ENCODE data around the gene GABARAP.

GABARAP gene

DNA sequence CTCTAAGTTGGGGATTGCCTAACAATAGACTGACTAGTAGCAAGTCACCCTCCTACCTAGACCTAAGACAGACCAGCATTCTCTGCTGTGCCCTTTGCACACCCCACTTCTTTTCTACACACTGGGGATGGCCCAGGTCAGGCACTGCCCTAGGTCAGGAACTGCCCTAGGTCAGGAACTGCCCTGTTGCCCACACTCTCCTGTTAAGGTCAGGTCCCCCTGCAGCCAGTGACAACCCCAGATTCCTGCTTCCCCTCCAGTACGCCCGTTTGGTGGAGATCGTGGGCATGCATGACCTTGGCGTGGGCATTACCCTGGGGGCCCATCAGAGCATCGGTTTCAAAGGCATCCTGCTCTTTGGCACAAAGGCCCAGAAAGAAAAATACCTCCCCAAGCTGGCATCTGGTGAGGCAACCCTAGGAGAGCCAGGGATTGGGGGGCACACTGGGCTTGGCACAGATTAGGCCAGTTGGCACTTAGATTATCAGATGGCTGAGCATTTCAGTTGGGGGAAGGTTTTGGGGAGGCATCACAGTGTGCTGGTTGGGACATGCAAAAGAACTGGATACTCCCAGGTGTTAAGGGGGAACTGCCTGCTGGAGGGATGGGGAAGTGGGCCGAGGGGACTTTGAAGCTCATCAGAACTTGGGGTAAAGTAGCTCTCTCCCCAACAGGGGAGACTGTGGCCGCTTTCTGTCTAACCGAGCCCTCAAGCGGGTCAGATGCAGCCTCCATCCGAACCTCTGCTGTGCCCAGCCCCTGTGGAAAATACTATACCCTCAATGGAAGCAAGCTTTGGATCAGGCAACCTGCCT, 20.8 kb downstream of the GABARAP start:
- no peak for ATAC-seq

DNA sequence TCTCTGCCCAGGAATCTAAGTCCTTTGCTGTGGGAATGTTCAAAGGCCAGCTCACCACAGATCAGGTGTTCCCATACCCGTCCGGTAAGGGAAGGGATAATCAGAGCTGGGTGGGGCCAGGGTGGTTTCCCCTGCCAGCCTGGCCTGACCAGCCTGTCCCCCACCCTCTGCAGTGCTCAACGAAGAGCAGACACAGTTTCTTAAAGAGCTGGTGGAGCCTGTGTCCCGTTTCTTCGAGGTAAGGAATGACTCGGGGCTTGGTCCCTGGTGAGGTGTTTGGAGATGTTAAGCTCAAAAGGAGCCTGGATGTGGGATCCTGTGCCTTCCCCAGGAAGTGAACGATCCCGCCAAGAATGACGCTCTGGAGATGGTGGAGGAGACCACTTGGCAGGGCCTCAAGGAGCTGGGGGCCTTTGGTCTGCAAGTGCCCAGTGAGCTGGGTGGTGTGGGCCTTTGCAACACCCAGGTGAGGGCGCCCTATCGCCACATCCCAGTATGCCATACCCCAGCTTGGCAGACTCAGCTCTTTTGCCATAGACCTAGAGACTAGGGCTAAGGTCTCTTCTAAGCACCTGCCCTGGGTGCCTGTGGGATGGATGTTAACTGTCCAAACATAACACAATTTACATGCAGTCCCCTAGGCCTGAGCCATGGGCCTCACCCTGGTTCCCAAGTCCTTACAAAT, 21.5 kb downstream of the GABARAP start:
- ATAC-seq = peak; percentile 51 to 54

DNA sequence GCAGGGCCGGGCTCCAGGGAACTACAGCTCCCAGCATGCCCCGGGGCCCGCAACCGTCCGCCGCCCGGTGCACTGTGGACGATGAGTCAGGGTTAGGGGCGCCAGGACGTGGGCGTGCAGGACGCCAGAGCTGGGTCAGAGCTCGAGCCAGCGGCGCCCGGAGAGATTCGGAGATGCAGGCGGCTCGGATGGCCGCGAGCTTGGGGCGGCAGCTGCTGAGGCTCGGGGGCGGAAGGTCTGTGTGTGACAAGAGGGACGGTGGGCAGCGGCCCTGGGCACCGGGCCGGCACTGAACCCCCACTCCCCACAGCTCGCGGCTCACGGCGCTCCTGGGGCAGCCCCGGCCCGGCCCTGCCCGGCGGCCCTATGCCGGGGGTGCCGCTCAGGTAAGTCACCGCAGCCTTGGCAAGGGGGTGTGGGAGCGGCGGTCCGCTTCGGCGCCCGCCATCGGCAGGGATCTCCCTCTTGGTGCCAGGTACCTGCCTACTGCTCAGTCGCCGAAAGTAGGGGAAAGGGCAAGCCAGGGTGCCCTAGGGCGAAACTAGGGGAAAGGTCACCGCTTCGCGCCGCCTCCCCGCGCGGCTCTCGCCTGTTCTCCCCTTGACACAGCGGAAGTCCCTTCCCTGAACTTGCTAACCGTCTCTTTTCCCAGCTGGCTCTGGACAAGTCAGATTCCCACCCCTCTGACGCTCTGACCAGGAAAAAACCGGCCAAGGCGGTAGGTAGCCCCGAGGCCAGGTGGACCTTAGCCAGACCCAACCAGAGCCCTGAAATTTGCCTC, 22.2 kb downstream of the GABARAP start, which contains the start of the genes ACADVL and DLG4:
ACADVL (plus strand) TSS at position 127 of the 781 bp plus-strand sequence; CDS start at position 174, 47 bp downstream.
DLG4 (minus strand) TSS at position 25 of the 781 bp plus-strand sequence.
- ATAC-seq = peak; percentile 77 to 78

DNA sequence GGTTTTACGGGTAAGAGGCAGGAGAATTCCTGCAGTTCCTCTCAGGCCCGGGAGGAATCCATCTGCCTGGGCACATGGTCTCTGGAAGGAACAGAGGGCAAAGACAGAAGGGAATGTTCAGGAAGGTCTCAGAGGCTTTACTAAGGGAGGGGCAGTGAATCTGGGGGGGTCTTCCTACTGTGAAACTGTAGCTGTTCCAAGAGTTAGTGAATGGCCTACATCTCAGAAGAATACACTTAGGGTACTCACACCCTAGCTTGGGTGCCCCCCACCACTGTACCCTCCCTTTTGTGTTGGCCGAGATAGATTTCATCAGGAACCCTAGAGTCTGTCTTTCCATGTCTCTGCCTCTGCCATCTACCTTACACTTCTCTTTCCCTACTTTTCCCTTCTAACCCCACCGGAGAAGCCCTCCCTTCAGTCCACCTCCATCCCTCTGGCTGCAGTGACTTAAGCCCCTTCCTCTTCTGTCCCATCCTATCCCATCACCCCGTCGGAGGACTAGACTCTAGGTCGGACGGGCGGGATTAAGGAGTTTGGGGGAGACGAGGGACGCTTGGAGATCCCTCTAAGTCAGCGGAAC, 22.9 kb downstream of the GABARAP start:
- no peak for ATAC-seq

DNA sequence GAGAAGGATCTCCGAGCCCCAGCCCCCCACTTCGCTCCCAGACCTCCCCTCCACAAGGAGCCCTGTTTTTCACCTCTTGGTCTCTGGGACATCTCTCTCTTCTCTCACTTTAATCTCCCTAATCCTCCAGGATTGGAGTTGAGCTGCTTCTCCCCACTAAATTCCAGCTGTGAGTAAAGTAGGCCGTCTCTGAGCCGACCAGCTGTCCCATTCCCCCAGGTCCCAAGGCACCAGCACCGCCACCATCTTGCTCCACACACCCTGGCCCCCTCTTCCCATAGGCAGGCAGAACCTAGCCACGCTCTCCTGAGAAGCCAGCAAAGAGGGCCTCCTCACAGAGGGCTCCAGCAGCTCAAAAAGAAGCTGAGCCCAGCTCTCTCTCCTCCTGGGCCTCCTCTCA, 23.5 kb downstream of the GABARAP start:
- no peak for ATAC-seq

DNA sequence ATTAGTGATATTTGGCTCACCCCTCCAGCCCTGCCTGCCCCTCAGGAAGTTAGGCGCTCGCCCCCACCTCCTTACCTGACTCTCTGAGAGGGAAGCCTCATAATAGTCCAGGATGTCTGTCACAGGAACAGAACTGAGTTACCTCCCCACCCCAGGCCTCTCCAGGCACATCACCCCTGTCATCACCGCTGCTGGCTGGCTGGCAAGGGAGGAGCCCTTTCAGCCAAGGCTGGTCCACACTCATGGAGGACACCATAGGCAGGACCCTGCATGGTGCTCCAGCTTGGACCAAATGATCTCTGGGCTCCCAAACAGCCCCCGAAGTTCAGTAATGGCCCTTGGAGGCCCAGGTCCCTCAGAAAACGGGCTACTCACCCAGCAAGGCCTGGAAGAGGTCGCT, 24.1 kb downstream of the GABARAP start:
- no peak for ATAC-seq

DNA sequence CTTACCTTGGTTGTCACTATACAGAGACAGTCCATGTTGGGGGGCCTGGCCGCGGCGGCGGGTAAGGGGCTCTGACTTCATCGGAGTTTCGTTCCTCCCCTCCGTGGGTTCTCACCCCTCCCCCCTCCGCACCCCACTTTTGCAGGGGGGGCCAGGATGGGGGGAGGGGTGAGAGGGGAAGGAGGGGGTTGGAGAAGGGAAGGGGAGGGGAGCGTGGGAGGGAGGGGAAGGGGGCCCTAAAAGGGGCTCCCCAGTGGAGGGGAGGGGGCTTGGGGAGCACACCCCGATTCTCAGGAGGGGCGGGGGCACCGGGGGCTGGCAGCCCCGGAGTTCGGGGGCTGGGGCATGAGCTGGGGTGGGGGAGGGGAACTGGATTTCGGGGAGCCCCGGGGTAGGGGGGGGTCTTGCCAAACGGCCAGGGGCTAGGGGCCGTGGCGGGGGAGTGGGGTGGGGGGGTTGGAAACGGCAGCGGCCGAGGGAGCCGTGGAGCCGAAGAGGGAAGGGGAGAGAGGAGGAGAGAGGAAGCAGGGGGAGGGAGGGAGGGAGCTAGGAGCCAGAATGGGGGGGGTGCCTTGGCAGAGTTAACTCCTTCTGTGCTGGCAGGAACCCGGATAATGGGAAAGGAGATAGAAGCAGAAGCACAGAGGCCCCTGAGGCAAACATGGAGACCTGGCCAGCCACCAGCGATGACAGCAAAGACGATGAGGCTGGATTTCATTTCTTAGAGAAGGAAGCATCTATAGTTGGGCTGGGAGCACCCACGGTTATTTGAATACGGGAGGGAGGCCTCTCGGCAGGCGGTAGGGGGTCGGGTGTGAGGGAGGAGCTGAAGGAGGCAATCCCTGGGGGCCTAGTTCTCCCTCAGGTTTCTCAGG, 24.9 kb downstream of the GABARAP start:
- no peak for ATAC-seq

DNA sequence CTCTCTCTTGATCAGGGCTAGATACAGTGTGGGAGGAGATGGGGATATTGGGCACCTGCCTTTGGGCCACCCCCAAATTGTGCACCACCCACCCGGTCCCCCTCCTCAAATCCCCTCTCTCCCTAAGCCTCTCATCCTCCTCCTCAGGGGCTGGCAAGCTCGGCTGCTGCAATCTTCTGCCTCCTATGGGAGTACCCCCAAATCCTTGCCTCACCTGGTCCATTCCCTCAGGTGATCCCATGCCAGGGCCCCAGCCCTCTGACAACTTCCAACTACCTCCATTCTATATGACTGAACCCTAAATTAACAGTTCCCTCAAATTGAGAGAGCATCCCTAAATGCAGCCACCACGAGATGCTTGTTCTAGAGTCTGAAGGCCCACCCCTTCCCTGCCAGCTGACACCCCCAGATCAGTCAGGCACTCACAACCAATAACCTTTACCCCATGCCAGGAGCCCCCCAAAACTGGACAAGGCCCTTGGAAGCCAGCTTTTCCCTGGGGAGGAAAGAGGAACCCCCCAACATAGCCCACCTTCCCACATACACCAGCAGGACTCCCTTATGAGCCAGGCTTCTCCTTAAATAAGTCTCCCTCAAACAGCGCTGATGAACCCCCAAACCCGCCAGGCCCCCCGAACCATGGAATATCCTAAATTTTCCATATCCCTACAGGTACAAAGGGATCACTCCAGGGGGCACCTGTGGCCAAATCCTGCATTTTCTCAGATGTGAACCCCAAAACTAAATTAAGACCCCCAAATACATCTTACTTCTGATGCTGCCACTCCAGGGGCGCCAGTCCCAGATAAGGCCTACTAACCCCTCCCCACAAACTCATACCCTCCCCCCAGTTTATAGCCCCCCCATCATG, 25.8 kb downstream of the GABARAP start:
- no peak for ATAC-seq

DNA sequence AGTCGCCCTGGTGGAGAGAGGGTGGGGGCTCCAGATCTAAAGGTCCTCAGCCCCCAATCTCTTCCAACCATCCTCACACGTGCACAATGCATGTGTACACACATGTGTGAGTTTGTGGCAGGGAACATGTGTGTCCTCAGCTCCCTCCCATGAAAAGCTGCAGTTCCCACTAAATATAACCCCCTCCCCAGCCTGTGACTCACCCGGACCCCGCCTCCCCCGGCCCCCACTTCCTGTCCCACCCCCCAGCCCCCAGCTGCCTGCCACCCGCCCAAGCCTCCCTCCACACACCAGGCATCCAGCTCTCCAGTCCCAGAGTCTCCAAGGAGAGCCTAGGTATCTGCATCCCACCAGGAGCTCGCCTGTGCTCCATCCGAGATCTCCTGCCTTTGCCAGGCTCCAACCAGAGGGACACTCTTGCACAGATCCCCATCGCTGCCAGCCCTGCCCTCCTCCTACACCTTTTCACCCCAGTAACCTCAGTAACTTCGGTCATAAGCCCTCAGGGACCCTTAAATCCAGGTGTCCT, 26.5 kb downstream of the GABARAP start:
- no peak for ATAC-seq

DNA sequence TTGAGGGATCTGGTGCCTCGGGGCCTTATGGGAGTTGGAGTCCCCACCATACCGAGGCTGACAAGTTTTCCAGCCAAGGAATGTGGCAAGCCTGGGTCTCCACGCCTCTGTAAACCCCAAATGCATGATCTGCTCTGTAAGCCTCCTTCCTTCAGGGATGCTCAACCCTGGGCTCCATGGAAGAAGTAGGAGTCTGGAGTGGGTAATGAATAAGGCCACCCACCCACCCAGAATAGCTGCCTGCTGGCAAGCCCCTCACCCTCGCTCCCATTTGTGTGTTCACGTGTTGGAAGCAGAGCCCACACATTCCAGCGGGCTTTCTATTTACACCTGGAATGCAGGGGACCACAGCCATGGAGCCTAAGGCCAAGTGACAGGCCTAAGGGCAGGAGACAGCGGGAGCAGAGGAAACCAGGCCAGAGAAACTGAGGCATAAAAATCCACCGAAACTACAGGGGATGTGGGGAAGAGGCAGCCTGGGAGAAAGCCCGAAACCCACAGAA, 27.1 kb downstream of the GABARAP start:
- ATAC-seq = no peak

DNA sequence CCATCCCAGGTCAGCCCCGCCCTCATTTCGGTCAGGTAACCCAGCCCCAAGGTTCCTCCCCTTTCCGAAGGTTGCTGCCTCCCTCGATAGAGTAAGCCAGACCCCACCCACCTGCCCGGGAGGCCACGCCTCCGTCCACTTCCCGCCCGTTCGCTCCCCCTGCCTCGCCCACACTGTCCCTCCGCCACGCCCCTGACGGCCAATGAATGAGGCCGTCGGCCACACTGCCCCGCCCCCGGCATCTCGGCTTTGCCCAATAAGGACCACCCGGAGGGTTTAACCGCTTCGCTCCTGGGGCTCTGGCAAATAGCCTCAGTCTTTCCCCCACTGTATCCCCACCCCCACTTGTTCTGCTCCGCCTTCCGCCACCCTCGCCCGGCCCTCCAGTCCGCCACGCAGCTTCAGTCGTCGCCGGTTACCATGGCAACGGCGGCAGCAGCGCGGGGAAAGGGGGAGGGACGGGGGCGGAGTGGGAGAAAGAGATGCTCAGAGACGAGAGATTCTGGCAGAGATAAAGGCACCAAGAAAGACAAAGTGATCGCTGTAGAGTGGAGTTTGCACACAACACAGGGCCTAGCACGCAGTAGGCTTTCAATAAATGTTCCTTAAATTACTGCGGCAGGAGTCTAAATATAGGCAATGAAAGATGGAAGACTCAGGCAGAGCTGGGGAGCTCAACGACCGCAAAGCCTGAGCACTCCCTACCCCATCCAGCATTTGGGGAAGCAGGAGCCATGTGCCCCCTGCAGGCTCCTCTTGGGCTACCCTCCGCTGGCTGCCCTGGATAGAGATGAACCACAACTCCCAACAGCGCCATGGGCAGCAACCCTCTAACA, 27.7 kb downstream of the GABARAP start:
- ATAC-seq = peak; percentile 78 to 81

DNA sequence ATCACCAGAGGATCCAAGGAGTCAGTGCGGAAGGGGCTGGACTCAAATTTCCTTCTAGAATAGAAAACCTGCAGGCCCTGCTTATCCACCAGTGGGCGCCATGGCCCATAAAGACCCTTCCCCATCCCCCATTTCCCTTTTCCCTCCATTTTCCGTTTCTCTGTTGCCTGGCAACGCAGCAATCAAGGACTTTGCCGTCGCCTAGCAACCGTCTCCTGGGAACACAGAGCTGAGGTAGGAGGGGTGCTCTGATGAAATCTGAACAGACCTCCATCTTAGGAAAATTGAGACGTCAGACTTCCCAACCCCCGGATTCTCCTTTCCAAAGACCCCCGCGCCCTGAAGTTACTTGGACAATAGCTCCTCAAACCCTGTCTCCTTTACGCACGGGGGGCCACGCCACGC, 28.4 kb downstream of the GABARAP start:
- ATAC-seq = no peak

DNA sequence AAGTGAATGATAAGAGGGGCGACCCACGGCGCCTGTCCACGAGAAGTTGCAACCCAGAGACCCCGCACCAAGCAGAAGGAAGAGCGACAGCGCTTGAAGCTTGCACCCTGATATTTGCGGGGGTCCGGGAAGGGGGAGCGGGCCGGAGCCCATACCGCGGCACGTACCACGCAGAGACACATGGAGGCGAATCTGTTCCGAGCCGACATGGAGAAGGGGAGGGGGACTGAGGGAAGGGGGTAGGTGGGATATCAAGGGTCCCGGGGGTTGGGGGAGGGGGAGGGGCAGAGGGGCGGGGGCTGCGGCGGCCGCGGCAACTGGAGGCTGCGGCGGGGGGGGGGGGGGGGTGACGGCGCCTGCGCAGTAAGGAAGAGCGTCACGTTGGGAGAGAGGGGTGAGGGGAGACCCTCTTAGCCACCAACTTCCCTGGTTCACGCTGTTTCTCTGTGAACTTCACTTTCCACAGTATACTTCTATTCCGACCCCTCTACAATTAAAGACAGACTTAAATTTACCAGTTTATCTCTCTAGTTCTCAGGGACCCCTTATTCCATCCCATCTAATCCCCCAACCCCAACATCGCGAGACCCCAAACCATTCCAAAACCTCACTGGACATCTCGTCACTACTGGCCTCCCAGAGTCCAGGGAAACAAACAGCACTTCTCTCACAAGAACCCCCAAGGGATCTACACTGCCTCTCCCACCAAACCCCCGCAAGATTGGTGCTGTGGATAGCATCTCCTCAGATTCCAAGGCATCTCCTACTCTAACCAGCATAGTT, 30.6 kb downstream of the GABARAP start:
- ATAC-seq = no peak

DNA sequence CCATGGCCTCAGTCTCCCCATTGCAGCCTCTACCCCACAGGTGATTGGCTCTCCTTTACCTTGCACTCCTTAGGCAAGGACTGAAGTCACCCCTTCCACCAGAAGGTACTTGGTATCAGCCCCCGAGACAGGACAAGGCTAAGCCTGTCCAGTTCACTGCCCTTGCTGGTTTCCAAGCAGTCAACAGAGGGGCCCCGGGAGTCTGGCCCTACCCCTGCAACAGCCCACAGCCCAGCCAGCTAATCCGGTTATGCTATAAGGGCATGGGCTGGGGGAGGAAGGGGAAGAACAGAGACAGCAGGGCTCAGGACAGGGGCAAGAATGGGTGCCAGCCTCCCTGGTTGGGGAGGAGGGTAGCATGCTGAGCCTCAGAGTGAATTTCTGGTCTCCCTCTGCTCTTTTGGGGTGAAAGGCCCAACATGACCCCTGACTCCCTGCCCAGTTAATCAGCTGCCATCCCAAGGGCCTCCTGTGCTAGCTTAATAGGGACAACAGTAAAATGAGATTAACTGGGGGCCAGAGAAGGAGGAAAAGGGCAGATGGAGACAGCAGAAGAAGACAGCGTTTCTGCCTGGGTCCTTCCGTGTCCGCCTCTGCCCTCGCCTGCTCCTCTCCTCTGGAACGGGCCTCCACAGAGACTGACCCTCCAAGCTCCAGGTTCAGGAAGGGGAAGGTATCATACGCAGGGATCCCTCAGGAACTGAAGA, 33.3 kb downstream of the GABARAP start:
- ATAC-seq = no peak

DNA sequence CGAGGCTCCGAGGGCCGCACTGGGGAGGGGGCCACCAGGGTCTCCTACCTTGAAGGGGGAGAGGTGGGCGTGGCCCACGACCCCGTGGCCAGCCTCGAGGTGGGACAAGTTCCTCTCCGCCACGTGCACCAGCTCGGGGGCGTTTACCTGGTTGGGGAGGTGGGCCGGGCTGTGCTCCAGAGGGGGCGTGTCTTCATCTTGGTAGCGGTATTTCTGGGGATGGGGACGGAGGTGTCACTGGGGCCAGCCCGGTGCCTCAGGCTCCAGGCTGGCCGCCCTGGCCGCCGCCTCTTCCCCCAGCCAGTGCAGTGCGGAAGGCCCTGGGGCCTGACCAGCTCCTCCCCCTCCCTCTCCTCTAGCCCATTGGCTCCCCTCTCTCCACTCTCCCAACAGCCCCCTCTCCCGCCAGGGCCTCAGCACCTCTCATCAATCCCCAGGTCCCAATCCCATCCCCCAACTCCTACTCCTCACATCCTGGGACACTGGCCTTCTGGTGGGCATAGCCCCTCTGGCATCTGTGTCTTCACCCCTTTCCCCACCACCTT, 34.1 kb downstream of the GABARAP start:
- no peak for ATAC-seq

DNA sequence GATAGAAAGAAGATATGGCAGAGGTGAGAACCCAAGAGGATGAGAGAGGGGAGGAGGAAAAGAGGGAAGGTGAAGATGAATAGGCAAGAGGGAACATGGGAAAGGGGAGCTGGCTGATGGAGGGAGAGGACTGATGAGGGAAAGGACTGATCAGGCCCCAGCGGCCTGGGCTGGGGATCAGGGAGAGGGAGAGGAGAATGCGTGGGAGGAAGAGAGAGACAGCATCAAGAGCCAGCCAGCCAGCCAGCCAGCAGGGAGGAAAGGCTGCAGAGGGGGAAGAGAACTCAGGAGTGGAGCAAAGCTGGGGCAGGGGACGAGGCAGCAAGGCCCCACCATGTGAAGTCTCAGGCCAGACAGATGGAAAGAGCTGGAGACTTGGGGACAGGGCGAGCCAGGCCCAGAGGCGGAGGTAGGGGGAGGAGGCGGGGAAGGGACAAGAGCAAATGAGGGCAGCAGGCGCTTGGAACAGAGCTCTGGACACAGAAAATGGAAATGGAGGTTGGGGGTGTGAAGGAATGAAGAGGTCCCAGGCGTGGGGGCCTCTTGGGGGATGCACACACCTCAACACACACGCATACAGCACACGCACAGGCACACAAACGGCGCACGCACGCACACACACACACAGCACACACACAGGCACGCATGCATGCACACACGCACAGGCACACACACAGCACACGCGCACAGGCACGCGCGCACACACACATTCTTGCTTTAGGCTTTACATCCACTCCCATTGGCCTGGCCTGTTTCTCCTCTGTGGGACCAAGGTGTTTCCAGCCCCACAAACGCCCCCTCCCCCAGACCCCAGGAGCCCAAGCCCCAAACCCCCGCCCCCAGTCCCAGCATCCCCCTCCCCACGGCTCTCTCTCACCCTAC, 34.9 kb downstream of the GABARAP start:
- no peak for ATAC-seq

DNA sequence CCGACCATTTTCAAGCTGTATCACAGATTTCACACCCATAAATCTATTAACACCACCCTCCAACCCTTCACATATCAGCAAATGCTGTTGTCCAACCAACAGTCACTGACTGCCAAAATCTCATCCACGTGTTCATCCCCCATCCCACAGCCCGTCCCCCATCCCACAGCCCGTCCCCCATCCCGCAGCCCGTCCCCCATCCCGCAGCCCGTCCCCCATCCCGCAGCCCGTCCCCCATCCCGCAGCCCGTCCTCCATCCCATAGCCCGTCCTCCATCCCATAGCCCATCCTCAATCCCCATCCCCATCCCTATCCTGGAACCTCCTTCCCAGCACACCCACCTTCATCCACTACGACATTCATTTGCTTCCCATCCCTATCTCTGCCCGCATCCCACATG, 36.7 kb downstream of the GABARAP start:
- no peak for ATAC-seq

Data from activated CD4-positive, CD25-positive, alpha-beta regulatory T cell treated with anti-CD3 and anti-CD28 coated beads, Interleukin-2, amount 50 U/mL, for 24 hours (primary cell).